Renal cortical epithelial cell (primary cell): ENCODE results near the gene FUT2. TPM values are rescaled to one million over a fixed set of nuclear protein-coding genes. Genes with fewer than 3 reads are reported as not detected.
"Not testable (repeated sequence)": the region's sequence is repeated elsewhere in the genome, so short reads cannot be mapped to it uniquely, and the experiment has no call there.

ENCODE experiments used
- DNase-seq: peaks from one replicate; pipeline ENCODE4 v3.0.0-alpha.2; 2011; ENCODE audit warnings: low read depth
- total RNA-seq: library from RNA; depleted of rRNA; stranded (reverse); fragments of >200 nt; gene quantifications from 2 replicates; pipeline ENCODE4 v1.2.3, GENCODE V29; 2014

The FUT2 gene
- total RNA-seq: 0.25 and 1.9 TPM in 2 replicates

DNA sequence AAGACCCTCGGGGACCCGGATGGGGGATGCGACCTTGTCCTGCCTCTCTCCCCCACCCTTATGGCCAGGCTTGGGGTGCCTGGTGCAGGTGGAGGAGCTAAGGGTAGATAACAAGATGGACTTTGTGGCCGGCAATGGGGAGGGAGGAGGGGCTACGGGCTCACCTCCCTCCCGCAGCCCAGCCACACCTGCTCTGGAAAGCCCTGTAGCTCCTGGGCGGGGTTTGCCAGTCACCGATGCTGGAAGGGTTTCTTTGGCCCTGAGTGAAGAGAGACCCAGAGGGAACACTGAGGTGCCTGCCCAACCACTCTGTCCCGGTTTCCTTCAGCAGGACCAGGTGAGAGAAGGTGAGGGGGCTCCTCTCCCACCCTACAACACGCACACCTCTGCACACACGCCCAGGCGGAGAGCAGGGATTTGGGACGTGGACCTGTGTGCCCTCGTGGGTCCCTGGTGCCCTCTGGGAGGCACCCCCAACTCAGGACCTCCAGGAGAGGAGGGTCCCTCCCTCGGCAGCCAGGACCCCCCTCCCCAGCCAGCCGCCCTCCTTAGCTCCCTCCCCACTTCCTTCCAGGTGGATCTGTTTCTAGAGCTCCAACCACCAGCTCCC, at the start of gene FUT2:
Gene FUT2 (plus strand): TSS at position 229 of the 610 bp plus-strand sequence. CDS start 6,986 bp downstream, outside the sequence.
- DNase-seq: no peak

DNA sequence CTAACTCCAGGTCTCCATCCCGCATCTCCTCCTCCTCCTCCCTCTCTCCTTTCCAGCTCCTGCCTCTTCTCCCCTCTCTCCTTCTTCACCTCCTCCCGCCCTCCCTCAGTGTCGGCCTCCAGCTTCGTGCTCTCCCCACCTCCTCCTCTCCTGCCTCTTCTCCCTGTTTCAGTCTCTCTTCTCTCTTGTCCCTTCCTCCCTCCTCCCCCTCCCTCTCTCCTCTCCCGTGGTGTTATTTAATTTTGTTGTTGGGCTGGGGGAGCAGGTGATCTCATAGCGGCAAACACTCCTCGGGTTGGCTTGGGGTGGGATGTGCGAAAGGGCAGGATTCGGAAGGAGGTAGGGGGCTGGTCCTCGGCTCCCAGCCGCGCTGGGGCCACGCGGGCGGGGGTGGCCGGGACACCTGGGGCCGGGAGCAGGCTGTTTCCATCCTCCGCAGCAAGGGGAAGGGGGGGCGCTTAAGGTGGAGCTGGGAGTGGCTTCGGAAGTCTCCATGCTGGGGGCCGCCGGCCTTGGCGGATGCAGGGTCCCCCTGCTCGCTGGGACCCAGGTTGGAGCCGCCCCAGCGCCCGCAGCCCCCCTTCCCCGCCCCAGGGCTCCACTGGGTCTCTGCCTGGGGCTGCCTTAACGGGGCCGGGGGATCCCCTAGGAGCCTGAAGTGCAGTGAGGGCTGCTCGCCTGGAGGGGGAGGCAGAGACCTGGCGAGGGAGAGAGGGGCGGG, 49.6 kb upstream of the FUT2 start, which contains the start of gene CA11:
Gene CA11 (minus strand): TSS at position 187 of the 721 bp plus-strand sequence. CDS start 555 bp downstream, outside the sequence.
- peak; percentile 53 for DNase-seq

DNA sequence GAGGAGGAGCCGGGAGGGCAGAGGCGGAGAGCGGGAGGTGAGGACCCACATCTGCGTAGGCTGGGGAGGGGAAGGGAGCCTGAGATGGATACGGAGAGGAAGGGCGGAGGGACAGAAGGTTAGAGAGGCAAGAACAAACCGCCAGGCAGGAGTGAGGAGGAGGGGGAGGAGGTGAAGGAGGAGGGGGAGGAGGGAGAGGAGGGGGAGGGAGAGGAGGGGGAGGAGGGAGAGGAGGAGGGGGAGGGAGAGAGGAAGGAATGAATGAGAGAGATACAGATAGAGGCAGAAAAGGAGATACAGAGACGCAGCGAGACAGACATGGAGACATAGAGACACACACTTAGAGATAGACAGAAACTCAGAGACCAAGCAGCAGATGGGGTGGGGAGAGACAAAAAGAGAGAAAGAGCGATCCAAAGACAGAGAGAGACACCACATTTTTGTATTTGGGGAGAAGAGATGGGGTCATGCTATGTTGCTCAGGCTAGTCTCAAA, 49.0 kb upstream of the FUT2 start:
- no peak for DNase-seq

DNA sequence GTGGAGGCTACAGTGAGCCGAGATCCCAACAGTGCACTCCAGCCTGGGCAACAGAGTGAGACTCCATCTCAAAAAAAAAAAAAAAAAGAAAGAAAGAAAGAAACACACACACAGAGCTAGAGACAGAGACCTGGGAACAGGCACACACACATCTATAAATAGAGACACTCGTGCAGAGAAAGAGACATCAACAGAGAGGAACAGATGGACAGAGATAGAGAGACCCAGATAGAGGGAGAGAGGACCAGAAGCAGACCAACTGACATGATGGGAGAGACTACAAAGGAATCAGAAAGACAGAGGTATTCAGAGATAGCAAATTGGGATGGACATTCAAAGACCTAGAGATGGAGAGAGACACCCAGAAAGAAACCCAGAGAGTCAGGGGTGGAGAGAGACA, 47.6 kb upstream of the FUT2 start:
- no peak for DNase-seq

DNA sequence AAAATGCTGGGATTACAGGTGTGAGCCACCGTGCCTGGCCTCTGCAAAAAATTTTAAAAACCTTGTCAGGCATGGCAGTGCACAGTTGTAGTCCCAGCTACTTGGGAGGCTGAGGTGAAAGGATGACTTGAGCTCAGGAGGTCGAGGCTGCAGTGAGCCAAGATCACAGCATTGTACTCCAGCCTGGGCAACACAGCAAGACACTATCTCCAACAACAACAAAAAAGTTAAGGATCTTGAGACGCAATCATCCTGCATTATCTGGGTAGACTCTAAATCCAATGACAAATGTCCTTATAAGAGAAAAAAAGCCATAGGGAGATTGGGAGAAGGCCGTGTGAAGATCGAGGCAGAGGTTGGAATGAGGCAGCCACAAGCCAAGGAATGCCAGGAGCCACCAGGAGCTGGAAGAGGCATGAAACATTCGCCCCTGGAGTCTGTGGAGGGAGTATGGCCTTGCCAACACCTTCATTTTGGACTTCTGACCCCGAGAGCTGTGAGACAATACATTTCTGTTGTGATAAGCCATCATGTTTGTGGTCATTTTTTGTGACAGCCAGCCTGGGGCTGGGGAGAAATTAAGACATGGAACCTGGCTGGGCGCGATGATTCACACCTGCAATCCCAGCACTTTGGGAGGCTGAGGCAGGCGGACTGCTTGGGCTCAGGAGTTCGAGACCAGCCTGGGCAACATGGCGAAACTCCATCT, 44.6 kb upstream of the FUT2 start:
- DNase-seq: no peak

DNA sequence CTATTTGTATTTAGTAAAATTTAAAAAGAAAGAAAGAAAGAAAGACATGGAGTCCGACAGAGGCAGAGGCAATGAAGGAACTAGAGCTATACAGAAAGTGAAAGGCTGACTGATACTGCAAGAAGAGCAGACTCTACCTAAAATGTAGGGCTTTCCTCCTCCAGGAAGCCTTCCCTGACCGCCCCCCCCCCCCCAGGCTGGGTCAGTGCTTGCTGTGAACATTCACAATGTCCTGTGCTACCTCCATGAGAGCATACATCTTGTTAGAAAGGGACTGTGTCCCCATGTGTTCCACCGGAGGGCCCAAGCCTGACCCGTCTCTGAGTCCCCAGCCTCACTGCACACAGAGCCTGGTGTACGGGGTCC, 44.1 kb upstream of the FUT2 start:
- no peak for DNase-seq

DNA sequence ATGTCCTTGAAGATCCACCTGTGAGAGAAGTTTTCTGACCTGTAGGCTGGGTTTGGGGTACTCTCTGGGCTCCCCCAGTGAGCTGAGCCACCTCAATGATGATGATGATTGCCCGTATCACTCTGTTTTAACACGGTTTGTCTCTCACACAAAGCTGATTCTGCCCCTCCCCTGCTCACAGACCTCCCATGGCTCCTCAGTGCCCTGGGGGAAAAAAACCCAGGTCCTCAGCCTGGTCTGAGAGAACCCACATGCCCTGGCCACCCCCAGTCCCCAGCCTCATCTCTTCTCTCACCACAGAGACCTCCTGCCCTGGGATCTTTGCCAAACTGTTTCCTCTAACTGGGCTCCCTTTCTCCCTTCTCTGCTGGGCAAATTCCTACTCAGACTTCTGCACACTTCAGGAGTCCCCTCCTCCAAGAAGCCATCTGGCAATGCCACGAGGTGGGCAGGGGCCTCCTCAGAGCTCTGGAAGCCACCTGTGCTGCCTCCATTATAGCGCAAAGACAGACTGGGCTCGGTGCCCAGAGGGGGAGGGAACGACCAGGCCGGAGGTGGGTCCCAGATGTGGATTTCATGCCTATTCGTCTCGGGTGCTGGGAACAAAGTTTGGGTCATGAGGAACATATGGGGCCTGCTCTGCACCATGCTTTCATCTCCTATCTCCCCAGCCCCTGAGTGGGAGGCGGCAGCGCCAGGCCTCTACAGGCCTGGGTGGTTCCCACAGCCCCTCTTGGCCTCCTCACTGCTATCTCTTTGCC, 41.3 kb upstream of the FUT2 start:
- DNase-seq: no peak

DNA sequence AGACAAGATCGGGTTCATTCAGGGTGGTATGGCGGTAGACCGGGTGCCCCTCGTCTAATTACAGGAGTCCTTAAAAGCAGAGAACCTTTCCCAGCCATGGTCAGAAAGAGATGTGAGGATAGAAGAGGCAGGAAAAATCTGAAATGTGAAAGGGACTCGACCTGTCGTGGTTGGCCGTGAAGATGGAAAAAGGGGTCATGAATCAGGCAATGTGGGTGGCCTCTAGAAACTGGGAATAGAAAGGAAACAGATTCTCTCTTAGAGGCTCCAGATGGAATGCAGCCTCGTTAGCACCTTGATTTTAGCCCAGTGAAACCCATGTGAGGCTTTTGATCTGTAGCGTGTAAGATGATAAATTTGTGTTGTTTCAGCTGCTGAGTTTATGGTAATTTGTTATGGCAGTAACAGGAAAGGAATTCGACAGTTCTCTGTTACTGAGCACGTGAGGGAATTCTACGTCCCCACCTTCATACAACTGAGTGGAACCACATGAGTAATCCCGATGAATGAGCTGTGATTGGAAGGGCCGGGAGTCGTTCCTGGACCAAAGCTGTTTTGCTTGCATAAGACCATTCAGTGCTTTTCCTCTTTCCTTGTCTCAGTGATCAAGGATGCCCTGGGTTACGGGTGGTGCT, 38.8 kb upstream of the FUT2 start:
- DNase-seq: peak; percentile 93

DNA sequence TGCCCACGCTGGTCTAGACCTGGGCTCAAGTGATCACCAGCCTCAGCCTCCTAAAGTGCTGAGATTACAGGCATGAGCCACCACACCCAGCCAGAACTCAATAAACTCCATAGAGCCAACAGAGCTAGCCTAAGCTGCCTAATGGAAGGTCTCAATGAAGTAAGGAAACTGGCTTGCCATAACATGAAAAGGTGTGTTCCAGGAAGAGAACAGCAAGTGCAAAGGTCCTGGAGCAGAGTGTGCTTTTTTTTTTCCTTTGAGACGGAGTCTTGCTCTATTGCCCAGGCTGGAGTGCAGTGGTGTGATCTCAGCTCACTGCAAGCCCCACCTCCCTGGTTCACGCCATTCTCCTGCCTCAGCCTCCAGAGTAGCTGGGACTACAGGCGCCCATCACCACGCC, 37.9 kb upstream of the FUT2 start:
- not testable (repeated sequence) for DNase-seq

DNA sequence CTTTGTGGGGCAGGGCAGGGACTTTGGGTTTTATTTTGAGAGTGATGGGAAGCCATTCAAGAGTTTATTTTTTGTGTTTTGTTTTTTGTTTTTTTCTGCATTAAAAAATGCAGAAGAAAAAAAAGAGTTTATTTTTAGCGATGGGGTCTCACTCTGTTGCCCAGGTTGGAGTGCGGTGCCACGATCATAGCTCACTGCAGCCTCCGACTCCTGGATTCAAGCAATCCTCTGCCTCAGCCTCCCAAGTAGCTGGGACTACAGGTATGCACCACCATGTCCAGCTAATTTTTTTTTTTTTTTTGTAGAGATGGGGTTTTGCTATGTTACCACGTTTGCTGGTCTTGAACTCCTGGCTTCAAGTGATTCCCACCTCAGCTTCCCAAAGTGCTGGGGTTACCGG, 37.3 kb upstream of the FUT2 start:
- no peak for DNase-seq

DNA sequence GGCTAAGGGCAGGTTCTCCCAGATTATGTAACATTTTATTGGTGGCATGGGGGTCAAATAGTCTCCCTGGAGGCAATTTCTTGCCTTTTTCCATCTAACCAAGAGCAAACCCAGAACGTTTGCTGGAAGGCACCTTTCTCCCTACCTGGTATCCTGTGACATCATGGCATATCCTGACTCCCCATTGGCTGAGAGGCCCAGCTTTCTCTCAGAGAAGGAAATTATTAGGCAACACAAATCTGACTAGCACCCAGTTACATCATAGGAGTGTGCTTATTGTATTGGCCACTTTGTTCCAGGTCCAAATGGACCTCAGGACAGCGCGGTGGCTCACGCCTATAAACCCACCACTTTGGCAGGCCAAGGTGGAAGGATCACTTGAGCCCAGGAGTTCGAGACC, 36.0 kb upstream of the FUT2 start:
- peak; percentile 48 for DNase-seq

DNA sequence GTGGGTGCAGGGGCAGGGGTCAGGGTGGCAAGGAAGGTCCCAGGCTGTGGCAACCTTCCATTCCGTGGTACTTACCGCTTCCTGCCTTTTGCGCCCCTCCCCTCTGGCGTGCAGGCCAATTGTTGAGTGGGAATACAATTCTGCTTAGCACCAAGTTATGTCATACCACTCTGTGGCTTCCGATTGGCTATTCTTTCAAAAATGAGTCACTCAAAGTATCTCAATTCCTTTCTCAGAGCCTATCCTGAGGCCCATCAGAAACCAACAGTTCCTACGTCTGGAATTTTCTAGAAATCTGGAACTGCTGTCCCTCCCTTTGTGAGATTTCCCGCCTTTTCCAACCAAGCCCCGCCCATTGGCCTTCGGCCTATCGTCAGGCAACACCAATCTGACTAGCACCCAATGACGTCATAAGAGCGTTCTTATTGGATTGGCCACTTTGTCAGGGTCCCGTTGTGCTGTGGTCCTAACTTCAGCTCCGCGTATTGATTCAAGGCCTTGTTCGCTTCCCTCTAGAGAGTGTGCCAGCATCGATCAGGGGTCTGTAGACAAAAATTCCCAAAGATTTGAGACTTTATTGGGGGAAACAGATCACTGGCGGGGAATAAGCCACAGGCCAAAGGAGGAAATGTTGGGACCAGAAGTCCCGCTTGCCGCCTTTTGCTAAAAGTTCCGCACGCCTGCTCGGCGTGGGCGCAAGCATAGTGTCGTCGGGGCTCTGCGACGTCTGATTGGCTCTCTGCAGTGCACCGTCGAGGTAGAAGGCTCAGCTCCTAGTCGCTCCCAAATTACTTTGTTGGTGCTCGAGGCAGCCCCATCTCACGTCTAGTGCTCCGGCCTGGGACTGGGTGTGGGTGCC, 34.7 kb upstream of the FUT2 start:
- DNase-seq: peak; percentile 89

DNA sequence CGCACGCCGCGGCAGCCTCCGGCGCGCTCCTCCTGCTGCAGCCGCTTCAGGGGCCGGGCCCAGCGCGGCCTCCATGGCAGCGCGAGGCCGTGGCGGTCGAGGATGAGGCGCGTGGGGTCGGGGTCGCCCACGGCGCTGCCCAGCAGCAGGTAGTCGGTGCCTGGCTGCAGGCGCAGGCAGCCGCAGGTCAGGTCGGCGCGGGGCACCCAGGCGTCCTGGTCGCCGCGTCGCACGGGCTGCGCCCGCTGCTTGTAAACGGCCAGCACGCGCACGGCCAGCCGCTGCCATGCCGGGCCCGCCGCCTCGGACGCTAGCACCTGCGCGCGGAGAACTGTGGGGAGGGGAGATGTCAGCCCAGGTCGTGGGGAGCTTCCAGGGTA, 34.1 kb upstream of the FUT2 start:
- DNase-seq: no peak

DNA sequence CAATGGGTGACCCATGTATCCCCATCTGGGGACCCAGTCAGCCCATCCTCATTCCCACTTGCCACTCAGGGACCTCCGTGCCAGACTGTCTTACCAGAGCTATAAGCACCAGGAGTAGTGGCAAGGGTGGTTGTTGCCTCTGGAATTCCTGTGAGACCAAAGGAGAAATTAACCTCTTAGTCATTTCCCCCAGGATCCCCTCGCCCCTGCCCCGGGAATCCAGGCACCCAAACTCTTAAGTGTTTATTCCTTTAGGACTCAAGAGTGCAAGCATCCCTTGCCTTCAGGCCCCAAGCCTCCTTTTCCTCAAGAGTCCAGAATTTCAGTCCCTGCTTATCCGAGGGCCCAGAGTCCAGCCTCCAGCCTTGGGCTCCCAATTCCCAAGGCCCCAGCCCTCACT, 32.1 kb upstream of the FUT2 start:
- no peak for DNase-seq

DNA sequence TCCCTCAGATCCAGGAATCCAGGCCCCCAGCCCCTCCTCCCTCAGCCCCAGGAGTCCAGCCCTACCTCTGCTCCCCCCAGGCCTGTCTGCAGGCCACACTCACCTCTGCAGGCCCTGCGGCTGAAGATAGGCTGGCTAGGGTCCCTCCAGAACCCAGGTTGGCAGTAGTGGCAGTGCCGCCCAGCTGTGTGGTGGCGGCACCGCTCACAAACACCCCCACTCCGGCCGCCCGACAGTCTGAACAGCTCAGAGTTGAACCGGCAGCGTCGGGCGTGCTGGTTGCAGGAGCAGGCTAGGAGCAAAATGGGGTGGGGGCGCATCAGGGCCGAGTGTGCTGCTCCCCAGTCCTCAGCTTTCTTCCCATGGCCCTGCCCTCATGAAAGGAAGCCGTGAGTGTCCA, 31.3 kb upstream of the FUT2 start:
- DNase-seq: no peak

DNA sequence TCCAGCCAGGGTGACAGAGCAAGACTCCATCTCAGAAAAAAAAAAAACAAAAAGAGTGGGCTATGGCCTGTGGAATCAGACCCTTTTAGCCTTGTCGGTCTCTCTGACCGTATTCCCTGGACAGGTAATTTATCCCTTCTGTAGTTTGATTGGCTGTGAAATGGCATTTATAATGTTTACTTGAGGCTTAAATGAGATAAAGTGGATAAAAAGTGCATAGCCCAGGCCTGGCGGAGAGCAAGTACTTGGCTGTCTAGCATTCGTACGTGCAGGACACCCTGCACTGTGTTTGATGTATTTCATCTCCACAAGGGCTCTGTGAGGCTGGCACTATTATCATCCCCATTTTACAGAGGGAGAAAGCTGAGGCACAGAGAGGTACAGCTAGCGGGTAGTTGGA, 30.0 kb upstream of the FUT2 start:
- DNase-seq: no peak

DNA sequence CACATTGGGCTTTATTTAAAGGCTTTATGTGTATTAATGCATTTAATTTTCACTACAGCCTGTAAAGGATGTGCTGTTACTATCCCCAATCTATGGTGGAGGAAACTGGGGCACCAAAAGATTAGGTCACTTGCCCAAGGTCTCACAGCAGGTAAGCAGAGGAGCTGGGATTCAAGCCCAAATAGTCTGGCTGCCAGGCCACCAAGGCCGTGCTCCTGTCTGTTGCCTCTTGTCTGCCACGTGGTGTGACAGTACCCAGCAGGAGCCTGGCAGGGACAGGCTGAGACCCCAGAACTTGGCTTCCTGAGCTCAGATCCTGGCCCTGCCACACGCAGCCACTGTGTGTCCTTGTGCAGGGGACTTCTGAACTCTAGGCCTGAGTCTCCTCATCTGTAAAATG, 27.4 kb upstream of the FUT2 start:
- no peak for DNase-seq

DNA sequence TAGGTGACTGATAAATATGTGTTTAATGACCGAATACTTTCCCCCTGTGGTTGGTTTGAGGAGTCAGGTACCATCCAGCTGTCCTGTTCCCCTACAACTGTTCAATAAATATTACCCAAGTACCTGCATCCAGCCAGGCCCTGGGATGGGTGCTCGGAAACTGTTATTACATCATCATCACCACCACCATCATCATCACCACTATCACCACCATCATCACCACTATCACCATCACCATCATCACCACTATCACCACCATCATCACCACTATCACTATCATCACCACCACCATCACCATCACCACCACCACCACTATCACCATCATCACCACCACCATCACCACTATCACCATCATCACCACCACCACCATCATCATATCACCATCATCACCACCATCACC, 27.0 kb upstream of the FUT2 start:
- DNase-seq: no peak

DNA sequence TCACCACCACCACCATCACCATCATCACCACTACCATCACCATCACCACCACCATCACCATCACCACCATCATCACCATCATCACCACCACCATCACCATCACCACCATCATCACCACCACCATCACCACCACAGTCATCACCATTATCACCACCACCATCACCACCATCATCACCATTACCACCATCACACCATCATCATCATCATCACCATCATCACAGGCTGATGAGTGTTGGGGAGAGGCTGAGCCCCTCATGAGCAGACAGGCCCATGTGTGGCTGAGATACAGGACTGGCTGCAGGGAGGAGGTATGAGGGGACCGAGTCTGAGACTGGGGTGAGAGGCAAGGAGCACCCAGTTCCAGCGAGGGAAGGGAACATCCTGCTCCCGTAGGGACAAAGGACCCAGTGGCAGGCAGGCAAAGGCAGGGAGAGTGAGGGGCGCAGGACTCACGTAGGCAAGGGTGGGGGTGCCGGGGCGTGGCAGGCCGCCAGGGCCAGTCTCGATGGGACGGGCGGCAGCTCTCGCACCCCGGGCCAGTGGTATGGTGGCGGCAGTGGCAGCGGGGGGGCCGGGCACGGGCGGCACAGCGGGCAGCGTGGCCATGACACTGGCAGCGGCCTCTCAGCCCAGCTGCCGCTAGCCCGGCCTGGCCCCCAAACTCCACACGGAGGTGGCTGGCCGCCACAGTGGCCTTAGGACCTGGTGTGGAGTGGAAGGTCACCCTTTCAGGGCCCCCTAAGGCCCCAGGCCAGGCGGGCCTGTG, 25.7 kb upstream of the FUT2 start:
- DNase-seq: no peak
